ENCODE results near the gene C11orf68. TPM values are rescaled to one million over a fixed set of nuclear protein-coding genes. Genes with fewer than 3 reads are reported as not detected.

C11orf68 gene
- 10 to 100 TPM; 14.1 to 18.1 TPM for total RNA-seq
- total RNA-seq = 12.4 to 26.1 reads per million in 2 donors

DNA sequence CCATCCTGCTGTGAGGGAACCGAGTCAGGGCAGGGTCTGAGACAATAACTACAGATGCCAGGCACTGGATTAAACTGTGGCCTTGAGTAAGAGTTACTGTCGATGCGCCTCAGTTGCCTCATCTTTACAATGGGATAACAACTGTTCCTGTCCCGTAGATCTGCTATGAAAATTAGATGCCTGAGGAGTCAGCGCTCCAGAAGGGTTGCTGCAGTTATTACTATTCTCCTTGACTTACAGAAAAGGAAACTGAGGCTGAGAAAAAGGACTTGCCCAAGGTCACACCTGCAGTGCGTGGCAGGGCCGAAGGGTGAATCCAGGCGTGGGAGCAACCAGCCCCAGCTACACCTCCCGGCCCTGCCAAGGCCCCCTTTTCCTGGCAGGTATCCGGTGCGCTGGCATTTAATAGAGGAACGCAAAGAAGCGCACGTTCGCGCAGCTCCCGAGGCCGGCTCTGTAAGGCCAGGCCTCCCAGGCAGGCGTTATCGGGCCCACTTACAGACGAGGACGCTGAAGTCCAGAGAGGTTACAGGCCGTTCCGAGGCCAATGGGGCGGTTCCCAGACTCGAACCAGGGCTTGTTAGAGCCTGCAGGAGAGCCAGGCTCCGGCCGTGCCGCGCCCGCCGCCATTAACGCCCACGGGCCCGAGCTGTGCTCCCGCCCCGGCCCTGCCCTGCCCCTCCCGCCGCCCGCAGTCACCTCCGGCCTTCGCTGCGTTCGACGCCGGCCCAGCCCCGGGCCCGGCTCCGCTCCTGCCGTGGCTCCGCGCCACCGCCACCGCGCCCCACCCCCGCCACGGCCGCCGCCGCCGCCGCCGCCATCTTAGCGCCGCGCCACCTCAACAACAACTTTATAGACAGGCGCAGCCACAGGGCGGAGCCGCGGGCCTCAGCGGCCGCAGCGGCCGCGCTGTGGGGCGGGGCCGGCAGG is at the start of gene C11orf68:
Gene C11orf68, minus strand, starts transcription at position 852 of the 930 bp plus-strand sequence. Its CDS starts 31 bp downstream, at position 821.
- ATAC-seq = peak; percentile 79
- Mint-ChIP-seq H3K4me3 (peak within 1 kb of the TSS; percentile 94), H3K4me1 (peaks cover 29% of the 10 kb centered on the region)

DNA sequence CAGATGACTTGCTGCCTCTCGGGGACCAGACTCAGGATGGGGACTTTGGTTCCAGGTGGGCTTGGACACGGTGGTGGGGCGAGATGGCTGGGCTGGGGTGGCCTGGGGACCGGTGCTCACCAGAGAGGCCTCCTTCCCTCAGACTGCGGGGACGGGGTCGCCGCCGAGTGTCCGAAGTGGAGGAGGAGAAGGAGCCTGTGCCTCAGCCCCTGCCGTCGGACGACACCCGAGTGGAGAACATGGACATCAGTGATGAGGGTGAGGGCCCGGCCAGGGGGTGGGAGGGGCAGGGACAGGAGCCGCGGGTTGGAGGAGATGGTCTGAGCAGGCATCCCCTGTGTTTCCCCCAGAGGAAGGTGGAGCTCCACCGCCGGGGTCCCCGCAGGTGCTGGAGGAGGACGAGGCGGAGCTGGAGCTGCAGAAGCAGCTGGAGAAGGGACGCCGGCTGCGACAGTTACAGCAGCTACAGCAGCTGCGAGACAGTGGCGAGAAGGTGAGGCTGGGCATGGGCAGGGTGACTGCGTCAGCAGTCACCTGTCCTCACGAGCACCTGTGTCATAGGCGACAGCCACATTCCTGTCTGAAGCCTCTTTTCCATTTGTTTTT is 48.6 kb upstream of the C11orf68 start:
- ATAC-seq (no peak), DNase-seq (no peak)
- H3K36me3 Mint-ChIP-seq (ENCODE audit: low read depth) = peaks cover 13% of the 10 kb centered on the region
- no peak overlapping the region for H3K27ac Mint-ChIP-seq
- no peak overlapping the region for H3K4me3 Mint-ChIP-seq
- peaks cover 20% of the 10 kb centered on the region for H3K4me1 Mint-ChIP-seq
- no peaks in the 10 kb centered on the region for H3K9me3 ChIP-seq (ENCODE audit: control insufficient read depth, low read length, poor library complexity, severe bottlenecking)
- no peaks in the 10 kb centered on the region for H3K27me3 Mint-ChIP-seq

More for the DNA sequence above, at the start of gene C11orf68:
- DNase-seq = peak in 1 of 3 donors; percentile 28
- Mint-ChIP-seq H3K27me3 (no peaks in the 10 kb centered on the region), H3K27ac (peak within 1 kb of the TSS; percentile 86), H3K36me3 (ENCODE audit: low read depth) (no peaks in the 10 kb centered on the region)
- H3K9me3 ChIP-seq (ENCODE audit: control insufficient read depth, low read length, poor library complexity, severe bottlenecking) = no peaks in the 10 kb centered on the region

DNA sequence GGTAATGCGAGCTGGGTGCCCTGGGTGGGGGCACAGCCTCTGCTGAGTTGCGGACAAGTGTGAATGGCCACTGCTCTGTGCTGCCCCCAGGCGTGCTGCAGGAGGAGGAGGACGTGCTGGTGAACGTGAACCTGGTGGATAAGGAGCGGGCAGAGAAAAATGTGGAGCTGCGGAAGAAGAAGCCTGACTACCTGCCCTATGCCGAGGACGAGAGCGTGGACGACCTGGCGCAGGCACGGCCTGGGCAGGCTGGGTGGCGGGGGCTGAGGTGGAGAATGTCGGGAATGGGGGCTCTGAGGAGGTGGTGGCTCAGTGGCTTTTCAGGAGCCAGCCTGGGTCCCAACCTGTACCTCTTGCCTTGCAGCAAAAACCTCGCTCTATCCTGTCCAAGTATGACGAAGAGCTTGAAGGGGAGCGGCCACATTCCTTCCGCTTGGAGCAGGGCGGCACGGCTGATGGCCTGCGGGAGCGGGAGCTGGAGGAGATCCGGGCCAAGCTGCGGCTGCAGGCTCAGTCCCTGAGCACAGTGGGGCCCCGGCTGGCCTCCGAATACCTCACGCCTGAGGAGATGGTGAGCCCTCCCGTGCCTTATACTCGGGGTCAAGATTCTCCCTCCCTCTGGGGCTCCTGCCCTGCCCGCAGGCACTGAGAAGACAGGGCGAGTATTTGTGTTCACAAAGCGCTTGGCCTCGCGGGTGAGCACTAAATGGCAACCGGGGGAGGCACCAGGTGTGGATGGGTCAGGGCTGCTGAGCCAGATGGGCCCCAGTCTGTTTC is 47.3 kb upstream of the C11orf68 start:
- no peak for ATAC-seq
- no peak for DNase-seq
- no peak overlapping the region for H3K4me3 Mint-ChIP-seq
- H3K4me1 Mint-ChIP-seq = peaks cover 25% of the 10 kb centered on the region
- H3K27me3 Mint-ChIP-seq = no peaks in the 10 kb centered on the region
- H3K27ac Mint-ChIP-seq = peak overlapping the region; percentile 63
- H3K9me3 ChIP-seq (ENCODE audit: control insufficient read depth, low read length, poor library complexity, severe bottlenecking) = no peaks in the 10 kb centered on the region
- peaks cover 17% of the 10 kb centered on the region for H3K36me3 Mint-ChIP-seq (ENCODE audit: low read depth)

DNA sequence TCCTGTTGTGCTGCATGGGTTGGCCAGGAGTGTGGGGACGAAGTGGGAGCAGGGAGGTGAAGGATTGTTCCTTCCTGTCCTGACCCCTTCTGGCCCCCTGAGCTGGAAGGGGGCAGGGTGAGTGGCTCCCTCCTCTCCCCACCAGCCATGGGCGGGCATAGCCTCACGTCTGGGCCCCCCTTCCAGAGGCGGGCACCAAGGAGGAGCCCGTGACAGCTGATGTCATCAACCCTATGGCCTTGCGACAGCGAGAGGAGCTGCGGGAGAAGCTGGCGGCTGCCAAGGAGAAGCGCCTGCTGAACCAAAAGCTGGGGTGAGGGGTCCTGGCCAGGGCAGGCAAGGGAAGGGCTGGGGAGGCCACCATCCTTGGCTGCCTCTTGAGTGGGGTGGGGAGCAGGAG is 46.0 kb upstream of the C11orf68 start:
- ATAC-seq (no peak), DNase-seq (no peak)
- Mint-ChIP-seq H3K4me3 (no peak overlapping the region), H3K4me1 (peaks cover 29% of the 10 kb centered on the region), H3K36me3 (ENCODE audit: low read depth) (peaks cover 17% of the 10 kb centered on the region), H3K27me3 (no peaks in the 10 kb centered on the region), H3K27ac (no peak overlapping the region)
- no peaks in the 10 kb centered on the region for H3K9me3 ChIP-seq (ENCODE audit: control insufficient read depth, low read length, poor library complexity, severe bottlenecking)

DNA sequence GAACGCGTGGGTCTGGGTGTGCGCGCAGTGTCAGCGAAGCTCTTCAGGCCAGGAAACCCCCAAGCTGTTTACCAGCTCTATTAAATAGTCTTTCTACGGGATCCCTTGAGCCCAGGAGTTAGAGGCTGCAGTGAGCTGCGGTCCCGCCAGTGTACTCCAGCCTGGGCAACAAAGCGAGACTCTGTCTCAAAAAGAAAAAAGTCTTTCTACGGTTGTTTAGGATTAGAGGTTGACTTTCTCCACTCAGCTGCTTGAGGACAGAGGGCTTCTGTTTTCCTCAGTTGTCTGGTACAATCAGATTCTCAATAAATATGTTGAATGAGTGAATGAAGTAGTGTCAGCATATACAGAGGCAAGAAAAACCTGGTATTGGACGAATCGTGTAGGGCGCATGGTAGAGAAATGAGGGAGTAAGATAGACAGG is 43.3 kb upstream of the C11orf68 start:
- Mint-ChIP-seq H3K4me1 (peaks cover 25% of the 10 kb centered on the region), H3K27me3 (no peaks in the 10 kb centered on the region), H3K36me3 (ENCODE audit: low read depth) (peaks cover 11% of the 10 kb centered on the region), H3K27ac (peak overlapping the region; percentile 99), H3K4me3 (peak overlapping the region; percentile 97)
- ATAC-seq (no peak), DNase-seq (no peak)
- no peaks in the 10 kb centered on the region for H3K9me3 ChIP-seq (ENCODE audit: control insufficient read depth, low read length, poor library complexity, severe bottlenecking)

DNA sequence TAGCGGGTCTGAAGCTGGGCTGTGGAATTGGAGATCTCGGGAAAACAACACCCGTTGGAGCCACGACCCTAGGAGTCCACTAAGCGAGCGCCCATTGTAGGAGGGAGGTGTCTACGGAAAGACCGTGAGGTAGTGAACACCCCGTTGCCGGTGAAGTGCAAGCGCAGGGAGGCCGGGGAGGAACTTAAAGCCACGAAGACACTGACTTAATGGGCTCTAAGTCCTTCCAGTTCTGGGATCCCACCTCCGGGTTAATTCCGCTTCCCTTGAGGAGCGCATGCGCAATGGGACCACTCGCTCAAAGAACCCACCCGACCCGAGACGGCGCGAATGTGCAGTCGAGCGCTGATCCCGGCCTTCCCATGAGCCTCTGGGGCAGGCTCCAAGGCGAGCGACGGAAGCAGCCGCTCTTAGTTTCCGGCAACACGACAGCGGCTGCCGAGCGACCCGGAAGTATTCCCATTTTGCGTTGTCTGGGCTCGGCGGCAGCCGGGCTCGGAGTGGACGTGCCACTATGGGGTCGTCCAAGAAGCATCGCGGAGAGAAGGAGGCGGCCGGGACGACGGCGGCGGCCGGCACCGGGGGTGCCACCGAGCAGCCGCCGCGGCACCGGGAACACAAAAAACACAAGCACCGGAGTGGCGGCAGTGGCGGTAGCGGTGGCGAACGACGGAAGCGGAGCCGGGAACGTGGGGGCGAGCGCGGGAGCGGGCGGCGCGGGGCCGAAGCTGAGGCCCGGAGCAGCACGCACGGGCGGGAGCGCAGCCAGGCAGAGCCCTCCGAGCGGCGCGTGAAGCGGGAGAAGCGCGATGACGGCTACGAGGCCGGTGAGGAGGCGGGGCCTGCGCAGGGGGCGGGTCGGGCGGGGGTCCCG is 42.6 kb upstream of the C11orf68 start, which contains the start of gene SART1:
Gene SART1, plus strand, starts transcription at position 468 of the 874 bp plus-strand sequence. Its CDS starts 47 bp downstream, at position 515.
- peak within 1 kb of the TSS; percentile 97 for H3K4me3 Mint-ChIP-seq
- H3K4me1 Mint-ChIP-seq = peaks cover 29% of the 10 kb centered on the region
- DNase-seq (peak; percentile 87 to 95 (median 92)), ATAC-seq (peak; percentile 92)
- H3K27me3 Mint-ChIP-seq = no peaks in the 10 kb centered on the region
- H3K36me3 Mint-ChIP-seq (ENCODE audit: low read depth) = peaks cover 11% of the 10 kb centered on the region
- peak within 1 kb of the TSS; percentile 99 for H3K27ac Mint-ChIP-seq
- no peaks in the 10 kb centered on the region for H3K9me3 ChIP-seq (ENCODE audit: control insufficient read depth, low read length, poor library complexity, severe bottlenecking)

DNA sequence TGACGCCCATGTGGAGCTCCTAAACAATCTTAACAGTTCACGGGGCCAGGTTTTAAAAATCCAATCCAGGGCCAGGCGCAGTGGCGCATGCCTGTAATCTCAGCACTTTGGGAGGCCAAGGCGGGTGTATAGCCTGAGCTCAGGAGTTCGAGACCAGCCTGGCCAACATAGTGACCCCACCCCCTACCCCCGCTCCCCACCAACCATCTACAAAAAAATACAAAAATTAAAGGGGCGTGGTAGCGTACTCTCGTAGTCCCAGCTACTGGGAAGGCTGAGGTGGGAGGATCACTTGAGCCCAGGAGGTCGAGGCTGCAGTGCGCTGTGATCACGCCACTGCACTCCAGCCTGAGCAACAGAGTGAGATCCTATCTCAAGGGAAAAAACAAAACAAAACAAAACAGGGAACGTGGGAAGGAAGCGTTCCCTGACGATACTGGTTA is 42.0 kb upstream of the C11orf68 start:
- peaks cover 11% of the 10 kb centered on the region for H3K36me3 Mint-ChIP-seq (ENCODE audit: low read depth)
- H3K27me3 Mint-ChIP-seq = no peaks in the 10 kb centered on the region
- peak overlapping the region; percentile 99 for H3K27ac Mint-ChIP-seq
- H3K4me3 Mint-ChIP-seq = peak overlapping the region; percentile 97
- ATAC-seq (no peak), DNase-seq (no peak)
- H3K4me1 Mint-ChIP-seq = peaks cover 28% of the 10 kb centered on the region
- no peaks in the 10 kb centered on the region for H3K9me3 ChIP-seq (ENCODE audit: control insufficient read depth, low read length, poor library complexity, severe bottlenecking)

DNA sequence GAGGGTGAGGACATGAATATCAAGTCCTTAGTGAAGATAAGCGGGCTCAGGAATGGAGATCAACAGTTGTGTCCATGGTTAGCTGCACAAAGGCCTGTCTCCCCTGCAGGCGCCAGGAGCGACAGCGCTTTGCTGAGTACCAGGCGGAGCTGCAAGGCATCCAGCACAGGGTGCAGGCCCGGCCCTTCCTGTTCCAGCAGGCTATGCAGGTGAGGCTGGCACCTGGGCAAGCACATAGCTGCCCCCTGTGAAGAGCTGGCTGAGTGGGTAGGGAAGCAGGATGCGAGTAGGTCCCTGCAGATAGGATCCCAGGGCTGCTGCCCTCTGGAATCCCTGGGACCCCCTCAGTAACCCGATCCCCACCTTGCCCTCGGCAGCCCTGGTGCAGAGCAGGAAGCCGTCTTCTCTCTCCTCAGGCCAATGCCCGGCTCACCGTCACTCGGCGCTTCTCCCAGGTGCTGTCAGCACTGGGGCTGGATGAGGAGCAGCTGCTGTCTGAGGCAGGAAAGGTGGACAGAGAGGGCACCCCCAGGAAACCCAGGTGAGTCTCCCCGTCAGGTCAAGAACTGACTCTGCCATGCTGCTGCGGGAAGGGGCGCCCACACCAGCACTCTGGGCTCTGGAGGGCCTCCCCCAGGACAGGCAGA is 40.0 kb upstream of the C11orf68 start:
- Mint-ChIP-seq H3K27me3 (no peaks in the 10 kb centered on the region), H3K27ac (peak overlapping the region; percentile 62), H3K4me1 (peaks cover 24% of the 10 kb centered on the region), H3K4me3 (peak overlapping the region; percentile 21), H3K36me3 (ENCODE audit: low read depth) (peaks cover 11% of the 10 kb centered on the region)
- ATAC-seq (no peak), DNase-seq (no peak)
- H3K9me3 ChIP-seq (ENCODE audit: control insufficient read depth, low read length, poor library complexity, severe bottlenecking) = no peaks in the 10 kb centered on the region

DNA sequence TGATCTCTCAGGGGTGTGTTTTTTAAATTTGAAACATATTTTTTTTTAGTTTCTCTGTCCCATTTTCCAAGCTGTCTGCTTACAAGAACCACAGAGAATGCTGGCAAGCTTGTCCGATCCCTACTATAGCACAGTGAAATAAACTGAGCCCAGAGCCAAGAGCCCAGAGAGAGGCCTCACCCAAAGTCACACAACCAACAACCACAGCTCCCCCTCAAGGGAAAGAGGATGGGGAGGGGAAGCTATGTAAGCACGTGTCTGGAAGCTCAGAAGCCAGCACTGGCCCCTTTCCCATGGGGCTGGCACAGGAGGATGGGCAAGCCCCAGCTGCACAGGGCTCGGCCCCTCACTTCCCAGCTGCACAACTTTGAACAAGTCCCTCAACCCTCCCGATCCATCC is 39.4 kb upstream of the C11orf68 start:
- Mint-ChIP-seq H3K27ac (peak overlapping the region; percentile 62), H3K36me3 (ENCODE audit: low read depth) (peaks cover 11% of the 10 kb centered on the region), H3K4me1 (peaks cover 24% of the 10 kb centered on the region), H3K27me3 (no peaks in the 10 kb centered on the region), H3K4me3 (no peak overlapping the region)
- no peaks in the 10 kb centered on the region for H3K9me3 ChIP-seq (ENCODE audit: control insufficient read depth, low read length, poor library complexity, severe bottlenecking)
- ATAC-seq = no peak
- no peak for DNase-seq

DNA sequence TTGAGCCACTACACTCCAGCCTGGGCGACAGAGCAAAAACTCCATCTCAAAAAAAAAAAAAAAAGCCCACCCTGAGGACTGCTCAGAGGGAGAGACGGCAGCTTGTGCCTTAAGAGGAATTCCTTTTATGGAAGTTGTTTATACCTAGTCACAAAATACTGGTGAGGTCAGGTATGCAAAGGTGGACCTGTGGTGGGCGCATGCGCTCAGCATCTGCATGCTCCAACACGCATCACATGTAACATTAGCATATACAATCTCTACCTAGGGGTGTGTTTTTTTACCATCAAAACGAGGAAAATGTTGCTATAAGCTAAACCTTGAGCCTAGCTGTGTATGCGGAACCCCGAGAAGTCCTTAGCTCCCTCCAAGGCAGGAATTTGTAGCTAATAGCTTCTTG is 35.9 kb upstream of the C11orf68 start:
- Mint-ChIP-seq H3K27me3 (no peaks in the 10 kb centered on the region), H3K4me1 (peaks cover 5% of the 10 kb centered on the region), H3K4me3 (no peak overlapping the region), H3K36me3 (ENCODE audit: low read depth) (no peaks in the 10 kb centered on the region), H3K27ac (no peak overlapping the region)
- ATAC-seq = no peak
- H3K9me3 ChIP-seq (ENCODE audit: control insufficient read depth, low read length, poor library complexity, severe bottlenecking) = no peaks in the 10 kb centered on the region
- DNase-seq = no peak

DNA sequence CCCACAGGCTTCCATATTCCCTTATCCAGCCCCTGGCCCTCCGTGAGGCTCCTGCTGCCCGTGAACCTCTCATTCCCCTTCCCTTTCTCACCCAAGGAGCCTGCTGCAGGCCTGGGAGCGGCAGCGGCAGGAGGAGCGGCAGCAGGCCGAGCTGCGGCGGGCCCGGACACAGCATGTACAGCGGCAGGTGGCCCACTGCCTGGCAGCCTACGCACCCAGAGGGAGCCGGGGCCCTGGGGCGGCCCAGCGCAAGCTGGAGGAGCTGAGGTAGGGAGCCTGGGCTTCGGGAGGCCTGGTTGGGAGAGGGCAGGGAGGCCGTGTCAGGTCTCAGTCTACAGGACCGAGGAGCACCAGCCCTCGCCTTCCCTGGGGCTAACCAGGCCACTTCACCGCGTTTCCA is 34.6 kb upstream of the C11orf68 start:
- Mint-ChIP-seq H3K36me3 (ENCODE audit: low read depth) (no peaks in the 10 kb centered on the region), H3K4me3 (no peak overlapping the region), H3K27me3 (no peaks in the 10 kb centered on the region), H3K27ac (no peak overlapping the region), H3K4me1 (peaks cover 5% of the 10 kb centered on the region)
- ATAC-seq (no peak), DNase-seq (no peak)
- no peaks in the 10 kb centered on the region for H3K9me3 ChIP-seq (ENCODE audit: control insufficient read depth, low read length, poor library complexity, severe bottlenecking)

DNA sequence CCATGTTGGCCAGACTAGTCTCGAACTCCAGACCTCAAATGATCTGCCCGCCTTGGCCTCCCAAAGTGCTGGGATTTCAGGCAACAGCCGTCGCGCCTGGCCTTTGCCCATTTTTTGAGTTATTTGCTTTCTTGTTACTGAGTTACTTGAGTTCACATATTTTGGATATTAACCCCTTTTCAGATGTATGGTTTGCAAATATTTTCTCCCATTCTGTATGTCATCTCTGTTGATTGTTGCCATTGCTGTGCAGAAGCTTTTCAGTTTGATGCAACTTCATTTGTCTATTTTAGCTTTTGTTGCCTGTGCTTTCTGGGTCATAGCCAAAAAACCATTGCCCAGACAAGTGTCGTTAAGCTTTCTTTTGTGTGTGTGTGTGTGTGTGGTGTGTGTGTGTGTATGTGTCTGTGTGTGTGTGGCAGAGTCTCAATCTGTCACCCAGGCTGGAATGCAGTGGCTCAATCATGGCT is 33.2 kb upstream of the C11orf68 start:
- ATAC-seq = no peak
- DNase-seq = no peak
- Mint-ChIP-seq H3K4me1 (peaks cover 5% of the 10 kb centered on the region), H3K27ac (no peak overlapping the region), H3K36me3 (ENCODE audit: low read depth) (no peaks in the 10 kb centered on the region), H3K27me3 (no peaks in the 10 kb centered on the region), H3K4me3 (no peak overlapping the region)
- H3K9me3 ChIP-seq (ENCODE audit: control insufficient read depth, low read length, poor library complexity, severe bottlenecking) = no peaks in the 10 kb centered on the region
